Panc1 (cell line): Measurements from ENCODE around the gene PRDM12. TPM values are rescaled to one million over a fixed set of nuclear protein-coding genes. Genes with fewer than 3 reads are reported as not detected.

ENCODE experiments used
- ATAC-seq: fragments of 200-7000 bp; cut with Tn5 transposase; 2 replicates; pipeline ENCODE4 v1.9.1; 2020; ENCODE audit warnings: mild to moderate bottlenecking, moderate library complexity
- BruUV-seq: library from RNA; stranded (reverse); fragments of 400-500 nt; replicated peaks from 2 replicates; lab custom pipeline; 2021; lab: Mats Ljungman, UMichigan
- CTCF ChIA-PET: fragments of 300-600 bp; sonication (Branson Sonifier 250); formaldehyde crosslinking; loops from one replicate; lab custom pipeline; 2022; ENCODE audit warnings: antibody characterized with exemption; lab: Charles Lee
- POLR2A ChIA-PET: fragments of 300-600 bp; sonication (Branson Sonifier 250); formaldehyde crosslinking; loops from one replicate; lab custom pipeline; 2022; ENCODE audit warnings: antibody characterized with exemption; lab: Charles Lee
- DNase-seq: peaks from one replicate; pipeline ENCODE4 v3.0.0-alpha.2; 2010; ENCODE audit warnings: low read depth, low spot score
- H3K27ac ChIP-seq: 2 replicates; pipeline ENCODE4 v1.5.1; 2011; ENCODE audit warnings: mild to moderate bottlenecking, low read length, inconsistent platforms
- H3K27me3 ChIP-seq: fragments of 200-500 bp; sonication (Bioruptor generic); 2 replicates; pipeline ENCODE4 v1.6.0; 2014; ENCODE audit warnings: low read length, inconsistent platforms; ENCODE audit not compliant: control insufficient read depth, insufficient read depth
- H3K36me3 ChIP-seq: fragments of 200-500 bp; sonication (Bioruptor generic); 2 replicates; pipeline ENCODE4 v1.5.1; 2014; ENCODE audit warnings: inconsistent platforms, mild to moderate bottlenecking, low read length, moderate library complexity; ENCODE audit not compliant: control insufficient read depth, insufficient read depth
- H3K4me1 ChIP-seq: 2 replicates; pipeline ENCODE4 v1.5.1; 2011; ENCODE audit warnings: inconsistent platforms, mild to moderate bottlenecking, low read length, moderate library complexity; ENCODE audit not compliant: control insufficient read depth, insufficient read depth
- H3K4me3 ChIP-seq, 2 experiments: 2 replicates each; pipeline ENCODE4 v1.5.1; 2011 to 2012; ENCODE audit warnings: low read depth in 2 of 2, low read length in 2 of 2, mild to moderate bottlenecking in 2 of 2, inconsistent platforms in 1 of 2, moderate library complexity in 1 of 2
- H3K9me3 ChIP-seq: fragments of 200-500 bp; sonication (Bioruptor generic); 2 replicates; pipeline ENCODE4 v1.5.1; 2014; ENCODE audit warnings: low read depth, mild to moderate bottlenecking, inconsistent platforms, low read length, moderate library complexity; ENCODE audit not compliant: control insufficient read depth, insufficient read depth
- CTCF ChIP-seq: fragments of 450-650 bp; IDR thresholded peaks from 2 replicates; pipeline ENCODE4 v1.5.1; 2017; ENCODE audit warnings: mild to moderate bottlenecking
- POLR2AphosphoS5 ChIP-seq: IDR thresholded peaks from 2 replicates; pipeline ENCODE4 v1.6.1; 2012; ENCODE audit warnings: mild to moderate bottlenecking, low read depth, low read length, moderate library complexity
- REST ChIP-seq, 2 experiments: IDR thresholded peaks; 2 replicates each; pipeline ENCODE4 v1.6.1; 2011 to 2012; ENCODE audit warnings: low read depth in 2 of 2, control low read depth in 1 of 2, low read length in 1 of 2, mild to moderate bottlenecking in 1 of 2, moderate library complexity in 1 of 2; ENCODE audit not compliant: insufficient read depth in 1 of 2
- SIN3A ChIP-seq: IDR thresholded peaks from 2 replicates; pipeline ENCODE4 v1.6.1; 2012; ENCODE audit warnings: low read depth, mild to moderate bottlenecking, low read length, moderate library complexity, borderline replicate concordance; ENCODE audit not compliant: insufficient read depth
- TCF7L2 ChIP-seq: IDR thresholded peaks from 2 replicates; pipeline ENCODE4 v1.6.1; 2011; ENCODE audit warnings: mild to moderate bottlenecking, low read depth, low read length, inconsistent platforms
- in situ Hi-C: cut with HindIII; loops from 2 replicates; pipeline ENCODE4 v1.10.0; 2016; ENCODE audit warnings: low sequenced_read_pairs, low pct_unique_long_range_greater_than_20kb
- intact Hi-C: fragments of 100-400 bp; cut with micrococcal nuclease; formaldehyde crosslinking; loops from one replicate; pipeline ENCODE4 v1.10.0; 2022; ENCODE audit not compliant: unreplicated experiment
- total RNA-seq: library from RNA; stranded (reverse); gene quantifications from one replicate; pipeline ENCODE4 v1.2.1, GENCODE V29; 2021; ENCODE audit not compliant: unreplicated experiment

The PRDM12 gene
- total RNA-seq, 1 experiment from 2014 or later: 0.08 TPM

- H3K4me3 ChIP-seq: peak overlapping the region; percentile 28 to 37
Observed at GRCh38 chr9:130660683-130661450, 3.5 kb upstream of the PRDM12 start.

More at GRCh38 chr9:130660683-130661450, 3.5 kb upstream of the PRDM12 start:
- Histone ChIP-seq H3K27ac (no peak overlapping the region), H3K4me1 (no peaks in the 10 kb centered on the region), H3K9me3 (no peaks in the 10 kb centered on the region), H3K36me3 (no peaks in the 10 kb centered on the region), H3K27me3 (peaks cover 2% of the 10 kb centered on the region; the same call in 1 of the 2 replicates)
- in situ Hi-C loops: no loop called here
- CTCF ChIA-PET: no interaction called here
- TF ChIP-seq POLR2AphosphoS5 (no peak), REST (IDR thresholded peaks at IDR 0.05; ENCODE audit: insufficient read depth in 1 of 2, low read depth in 2 of 2, low read length in 1 of 2) (no peak), TCF7L2 (no peak), CTCF (no peak), SIN3A (no peak)
- intact Hi-C loops: no loop called here
- no TSS peak for BruUV-seq
- POLR2A ChIA-PET: no interaction called here
- DNase-seq (no peak), ATAC-seq (peak; percentile 53)
